HG03066 (cell line): ENCODE results near the gene RNU6-9.
"Not testable (repeated sequence)": the region's sequence is repeated elsewhere in the genome, so short reads cannot be mapped to it uniquely, and the experiment has no call there.

Experiments
- ATAC-seq: cut with Tn5 transposase; IDR thresholded peaks from one replicate; pipeline ENCODE4 v1.9.1; 2021; ENCODE audit warnings: low read depth; ENCODE audit not compliant: unreplicated experiment

RNU6-9 gene

DNA sequence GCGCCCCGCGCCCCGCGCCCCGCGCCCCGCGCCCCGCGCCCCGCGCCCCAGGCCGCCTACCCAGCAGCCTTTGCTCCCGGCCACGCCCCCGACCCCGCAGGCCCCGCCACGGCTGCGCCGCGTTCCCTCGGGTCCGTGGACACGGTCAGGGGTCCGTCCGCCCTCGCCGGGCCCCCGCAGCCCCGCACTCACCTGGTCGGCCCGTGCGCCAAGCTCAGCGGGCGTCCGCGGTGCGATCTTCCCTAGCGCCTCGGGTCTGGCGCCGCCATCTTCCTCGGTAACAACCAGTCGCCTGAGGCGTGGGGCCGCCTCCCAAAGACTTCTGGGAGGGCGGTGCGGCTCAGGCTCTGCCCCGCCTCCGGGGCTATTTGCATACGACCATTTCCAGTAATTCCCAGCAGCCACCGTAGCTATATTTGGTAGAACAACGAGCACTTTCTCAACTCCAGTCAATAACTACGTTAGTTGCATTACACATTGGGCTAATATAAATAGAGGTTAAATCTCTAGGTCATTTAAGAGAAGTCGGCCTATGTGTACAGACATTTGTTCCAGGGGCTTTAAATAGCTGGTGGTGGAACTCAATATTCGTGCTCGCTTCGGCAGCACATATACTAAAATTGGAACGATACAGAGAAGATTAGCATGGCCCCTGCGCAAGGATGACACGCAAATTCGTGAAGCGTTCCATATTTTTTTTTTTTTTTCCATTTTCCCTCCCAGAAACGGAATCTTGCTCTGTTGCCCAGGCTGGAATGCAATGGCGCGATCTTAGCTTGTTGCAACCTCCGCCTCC, at the start of gene RNU6-9, which contains the start of gene MED16:
Gene RNU6-9 (plus strand): TSS at position 591 of the 796 bp plus-strand sequence.
Gene MED16 (minus strand): TSS at position 294 of the 796 bp plus-strand sequence. CDS start 2,056 bp downstream, outside the sequence.
- peak; percentile 76 for ATAC-seq

DNA sequence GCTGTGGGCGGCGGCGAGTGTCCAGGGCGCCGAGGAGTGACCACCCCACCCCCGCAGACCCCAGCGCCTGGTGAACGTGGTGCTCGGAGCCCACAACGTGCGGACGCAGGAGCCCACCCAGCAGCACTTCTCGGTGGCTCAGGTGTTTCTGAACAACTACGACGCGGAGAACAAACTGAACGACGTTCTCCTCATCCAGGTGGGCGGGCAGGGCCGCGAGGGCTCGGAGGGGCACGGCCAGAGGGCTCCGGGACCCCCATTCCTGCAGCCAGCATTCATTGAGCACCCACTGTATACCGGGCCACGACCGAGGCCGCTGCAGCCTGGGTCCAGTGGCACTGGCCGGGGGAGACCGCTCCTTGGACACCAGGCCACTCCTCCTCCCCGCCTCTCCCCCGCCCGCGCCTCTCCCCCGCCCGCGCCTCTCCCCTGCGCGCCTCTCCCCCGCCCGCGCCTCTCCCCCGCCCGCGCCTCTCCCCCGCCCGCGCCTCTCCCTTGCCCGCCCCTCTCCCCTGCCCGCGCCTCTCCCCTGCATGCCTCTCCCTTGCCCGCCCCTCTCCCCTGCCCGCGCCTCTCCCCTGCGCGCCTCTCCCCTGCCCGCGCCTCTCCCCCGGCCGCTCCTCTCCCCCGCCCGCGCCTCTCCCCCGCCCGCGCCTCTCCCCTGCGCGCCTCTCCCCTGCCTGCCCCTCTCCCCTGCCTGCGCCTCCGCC, 49.3 kb upstream of the RNU6-9 start:
- no peak for ATAC-seq

DNA sequence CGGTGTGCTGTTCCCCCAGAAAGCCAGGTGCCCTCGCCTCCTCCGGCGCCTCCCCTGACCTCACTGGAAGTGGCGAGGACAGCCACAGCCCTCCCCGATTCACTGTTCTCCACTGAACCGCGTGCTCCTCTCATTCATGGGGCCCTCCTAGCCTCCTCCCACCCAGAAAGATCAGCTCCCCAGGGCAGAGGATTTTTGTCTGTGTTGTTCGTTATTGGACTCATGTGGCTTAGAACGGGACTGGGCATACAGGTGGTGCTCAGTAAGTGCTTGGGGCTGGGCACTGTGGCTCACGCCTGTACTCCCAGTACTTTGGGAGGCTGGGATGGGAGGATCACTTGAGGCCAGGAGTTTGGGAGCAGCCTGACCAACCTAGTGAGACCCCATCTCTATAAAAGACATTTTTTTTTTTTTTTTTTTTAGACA, 48.7 kb upstream of the RNU6-9 start:
- ATAC-seq = no peak

DNA sequence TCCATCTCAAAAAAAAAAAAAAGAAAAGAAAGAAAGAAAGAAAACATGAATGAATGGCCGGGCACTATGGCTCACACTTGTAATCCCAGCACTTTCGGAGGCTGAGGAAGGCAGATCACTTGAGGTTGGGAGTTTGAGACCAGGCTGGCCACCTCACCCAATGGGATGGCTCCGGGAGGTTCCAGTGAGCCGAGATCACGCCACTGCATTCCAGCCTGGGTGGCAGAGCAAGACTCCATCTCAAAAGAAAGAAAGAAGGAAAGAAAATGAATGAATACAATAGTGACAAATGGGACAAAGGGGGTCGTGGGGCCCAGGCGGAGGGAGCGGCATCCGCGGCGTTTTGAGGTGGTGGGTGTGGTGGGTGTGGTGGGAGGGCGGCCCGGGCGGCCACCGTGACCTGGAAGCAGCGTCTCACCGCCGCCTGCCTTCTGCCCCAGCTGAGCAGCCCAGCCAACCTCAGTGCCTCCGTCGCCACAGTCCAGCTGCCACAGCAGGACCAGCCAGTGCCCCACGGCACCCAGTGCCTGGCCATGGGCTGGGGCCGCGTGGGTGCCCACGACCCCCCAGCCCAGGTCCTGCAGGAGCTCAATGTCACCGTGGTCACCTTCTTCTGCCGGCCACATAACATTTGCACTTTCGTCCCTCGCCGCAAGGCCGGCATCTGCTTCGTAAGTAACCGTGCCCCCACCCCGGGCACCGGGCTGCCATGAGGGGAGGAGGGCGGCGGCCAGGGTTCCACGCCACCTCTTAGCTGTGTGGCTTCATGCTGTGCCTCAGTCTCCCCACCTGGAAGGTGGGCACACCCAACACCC, 47.4 kb upstream of the RNU6-9 start:
- no peak for ATAC-seq

DNA sequence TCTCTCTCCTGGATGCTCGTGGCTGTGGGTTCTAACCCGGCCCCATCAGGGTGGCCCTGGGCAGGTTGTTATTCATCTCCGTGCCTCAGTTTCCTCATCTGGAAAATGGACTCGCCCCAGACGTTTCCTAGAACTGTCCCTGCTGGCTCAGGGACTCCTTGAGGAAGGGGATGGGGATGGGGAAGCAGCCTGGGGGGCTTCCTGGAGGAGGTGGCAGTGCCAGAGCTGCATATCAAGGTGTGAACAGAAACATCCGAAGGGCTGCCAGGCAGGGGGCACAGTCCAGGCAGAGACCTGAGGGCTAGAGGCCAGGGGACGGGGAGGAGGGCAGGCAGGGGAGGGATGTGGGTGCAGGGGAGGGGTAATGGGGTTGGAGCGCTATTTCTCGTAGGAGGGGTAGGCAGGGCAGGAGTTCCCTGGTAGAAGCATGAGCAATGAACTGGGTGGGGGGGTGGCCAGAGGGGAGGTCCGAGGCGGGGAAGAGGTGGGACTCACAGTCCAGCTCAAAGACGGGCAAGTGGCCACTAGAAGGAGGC, 44.8 kb upstream of the RNU6-9 start:
- no peak for ATAC-seq

DNA sequence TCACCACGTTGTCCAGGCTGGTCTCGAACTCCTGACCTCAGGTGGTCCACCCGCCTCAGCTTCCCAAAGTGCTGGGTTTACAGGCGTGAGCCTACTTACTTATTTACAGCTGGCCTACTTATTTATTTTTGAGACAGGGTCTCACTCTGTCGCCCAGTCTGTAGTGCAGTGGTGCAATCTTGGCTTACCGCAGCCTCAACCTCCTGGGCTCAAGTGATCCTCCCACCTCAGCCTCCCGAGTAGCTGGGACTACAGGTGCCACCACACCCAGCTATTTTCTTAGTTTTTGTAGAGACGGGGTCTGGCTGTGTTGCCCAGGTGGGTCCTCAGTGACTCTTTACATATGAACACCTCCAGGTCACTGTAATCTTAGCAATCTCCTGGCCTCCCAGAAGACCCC, 44.1 kb upstream of the RNU6-9 start:
- ATAC-seq = not testable (repeated sequence)

DNA sequence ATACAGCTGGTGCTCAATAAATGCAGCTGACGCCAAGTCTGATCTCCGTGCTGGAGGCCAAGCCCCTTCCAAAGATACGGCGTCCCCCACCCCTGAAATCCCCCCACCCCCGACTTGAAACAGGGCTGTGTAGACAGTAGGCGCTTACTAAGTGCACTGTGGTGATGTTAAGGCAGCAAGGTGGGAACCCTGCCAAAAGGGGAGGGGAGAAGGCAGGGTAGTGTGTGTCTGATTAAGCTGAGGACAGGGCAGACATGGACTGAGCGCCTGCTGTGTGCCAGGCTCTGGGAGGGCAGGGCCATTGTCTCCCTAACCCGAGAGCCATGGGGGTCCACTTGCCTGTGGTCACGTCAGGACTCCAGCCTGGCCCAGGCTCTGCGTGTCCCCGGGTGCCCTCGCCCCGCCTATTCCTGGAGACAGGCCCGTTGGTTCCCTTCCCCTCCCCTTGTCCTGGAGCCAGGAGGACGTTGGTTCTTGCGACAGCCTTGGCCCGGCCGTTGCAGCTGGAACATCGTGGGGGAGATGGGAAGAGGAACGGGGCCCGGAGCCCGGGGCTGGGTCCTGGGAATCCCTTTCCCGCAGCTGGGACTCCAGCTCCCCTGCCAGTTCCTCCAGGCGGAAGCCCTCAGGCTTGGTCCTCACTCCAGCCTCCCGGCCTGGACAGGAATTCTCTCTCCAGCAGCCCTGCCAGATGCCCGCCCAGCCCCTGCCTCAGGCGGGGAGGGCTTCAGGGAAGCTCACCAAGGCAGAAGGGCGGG, 42.9 kb upstream of the RNU6-9 start:
- no peak for ATAC-seq

DNA sequence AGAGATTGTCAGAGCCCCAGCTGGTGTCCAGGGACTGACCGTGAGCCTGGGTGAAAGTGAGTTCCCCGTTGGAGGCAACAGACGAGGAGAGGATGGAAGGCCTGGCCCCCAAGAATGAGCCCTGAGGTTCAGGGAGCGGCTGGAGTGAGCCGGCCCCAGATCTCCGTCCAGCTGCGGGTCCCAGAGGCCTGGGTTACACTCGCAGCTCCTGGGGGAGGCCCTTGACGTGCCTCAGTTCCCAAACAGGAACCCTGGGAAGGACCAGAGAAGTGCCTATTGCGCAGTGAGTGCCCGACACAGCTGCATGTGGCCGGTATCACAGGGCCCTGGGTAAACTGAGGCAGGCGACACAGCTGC, 42.3 kb upstream of the RNU6-9 start:
- ATAC-seq = no peak

DNA sequence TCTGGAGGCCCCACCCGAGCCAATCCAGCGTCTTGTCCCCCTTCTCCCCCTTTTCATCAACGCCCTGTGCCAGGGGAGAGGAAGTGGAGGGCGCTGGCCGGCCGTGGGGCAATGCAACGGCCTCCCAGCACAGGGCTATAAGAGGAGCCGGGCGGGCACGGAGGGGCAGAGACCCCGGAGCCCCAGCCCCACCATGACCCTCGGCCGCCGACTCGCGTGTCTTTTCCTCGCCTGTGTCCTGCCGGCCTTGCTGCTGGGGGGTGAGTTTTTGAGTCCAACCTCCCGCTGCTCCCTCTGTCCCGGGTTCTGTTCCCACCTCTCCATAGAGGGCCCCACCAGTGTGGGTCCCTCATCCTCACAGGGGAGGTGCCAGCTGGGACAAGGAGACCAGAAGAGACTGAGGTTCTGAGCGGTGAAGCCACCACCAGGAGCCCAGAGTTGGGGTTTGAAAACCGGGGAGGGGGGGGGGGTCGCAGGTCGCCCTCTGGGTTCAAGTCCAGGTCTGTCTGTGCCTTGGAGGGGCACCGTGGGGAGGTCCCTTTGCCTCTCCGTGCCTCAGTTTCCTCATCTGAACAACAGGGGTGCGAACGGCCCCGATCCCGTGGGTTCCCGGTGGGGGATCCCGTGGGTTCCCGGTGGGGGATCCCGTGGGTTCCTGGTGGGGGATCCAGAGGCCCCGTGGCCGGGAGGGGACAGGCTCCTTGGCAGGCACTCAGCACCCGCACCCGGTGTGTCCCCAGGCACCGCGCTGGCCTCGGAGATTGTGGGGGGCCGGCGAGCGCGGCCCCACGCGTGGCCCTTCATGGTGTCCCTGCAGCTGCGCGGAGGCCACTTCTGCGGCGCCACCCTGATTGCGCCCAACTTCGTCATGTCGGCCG, 40.9 kb upstream of the RNU6-9 start, which contains the start of gene ELANE:
Gene ELANE (plus strand): TSS at position 168 of the 878 bp plus-strand sequence. CDS start 26 bp downstream, at position 194.
- no peak for ATAC-seq

DNA sequence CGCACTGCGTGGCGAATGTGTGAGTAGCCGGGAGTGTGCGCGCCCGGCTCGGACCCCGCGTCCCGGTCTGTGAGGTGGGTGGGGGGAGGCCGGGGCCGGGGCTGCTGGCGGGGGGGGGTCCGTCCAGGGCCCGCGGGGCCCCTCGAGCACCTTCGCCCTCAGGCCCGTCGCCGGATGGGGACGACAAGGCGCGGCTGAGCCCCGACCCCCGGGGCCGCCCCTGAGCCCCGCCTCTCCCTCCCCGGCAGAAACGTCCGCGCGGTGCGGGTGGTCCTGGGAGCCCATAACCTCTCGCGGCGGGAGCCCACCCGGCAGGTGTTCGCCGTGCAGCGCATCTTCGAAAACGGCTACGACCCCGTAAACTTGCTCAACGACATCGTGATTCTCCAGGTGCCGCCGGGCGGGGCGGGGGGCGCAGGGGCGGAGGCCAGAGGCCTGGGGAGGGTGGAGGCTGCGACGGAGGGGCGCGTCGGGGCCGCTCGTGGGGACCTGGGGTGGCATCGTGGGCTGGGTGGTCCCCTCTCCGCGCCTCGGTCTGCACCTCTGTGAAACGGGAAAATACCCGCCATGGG, 40.2 kb upstream of the RNU6-9 start:
- ATAC-seq = no peak

DNA sequence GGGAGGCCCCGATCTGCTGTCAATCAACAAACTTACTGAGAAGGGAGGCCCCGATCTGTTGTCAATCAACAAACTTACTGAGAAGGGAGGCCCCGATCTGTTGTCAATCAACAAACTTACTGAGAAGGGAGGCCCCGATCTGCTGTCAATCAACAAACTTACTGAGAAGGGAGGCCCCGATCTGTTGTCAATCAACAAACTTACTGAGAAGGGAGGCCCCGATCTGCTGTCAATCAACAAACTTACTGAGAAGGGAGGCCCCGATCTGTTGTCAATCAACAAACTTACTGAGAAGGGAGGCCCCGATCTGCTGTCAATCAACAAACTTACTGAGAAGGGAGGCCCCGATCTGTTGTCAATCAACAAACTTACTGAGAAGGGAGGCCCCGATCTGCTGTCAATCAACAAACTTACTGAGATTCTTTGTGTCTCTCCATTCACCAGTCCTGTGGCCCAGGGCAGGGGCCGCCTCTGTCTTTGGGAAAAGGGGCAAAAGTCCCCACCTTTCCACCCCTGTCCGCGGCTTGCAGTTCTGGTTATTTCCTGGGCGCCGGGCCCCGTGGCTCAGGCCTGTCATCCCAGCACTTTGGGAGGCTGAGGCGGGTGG, 39.6 kb upstream of the RNU6-9 start:
- ATAC-seq = not testable (repeated sequence)

DNA sequence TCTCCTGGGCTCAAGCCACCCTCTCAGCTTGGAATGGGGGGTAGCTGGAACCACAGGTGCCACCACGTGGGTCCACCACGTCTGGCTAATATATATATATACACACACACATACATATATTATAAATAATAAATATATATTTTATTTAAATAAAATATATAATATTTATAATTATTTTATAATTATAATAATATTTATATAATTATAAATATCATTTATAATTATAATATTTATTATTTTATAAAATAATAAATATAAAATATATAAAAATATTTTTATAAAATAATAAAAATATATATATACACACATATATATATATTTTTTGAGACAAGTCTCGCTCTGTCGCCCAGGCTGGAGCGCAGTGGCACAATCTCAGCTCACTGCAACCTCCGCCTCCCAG, 38.7 kb upstream of the RNU6-9 start:
- no peak for ATAC-seq

DNA sequence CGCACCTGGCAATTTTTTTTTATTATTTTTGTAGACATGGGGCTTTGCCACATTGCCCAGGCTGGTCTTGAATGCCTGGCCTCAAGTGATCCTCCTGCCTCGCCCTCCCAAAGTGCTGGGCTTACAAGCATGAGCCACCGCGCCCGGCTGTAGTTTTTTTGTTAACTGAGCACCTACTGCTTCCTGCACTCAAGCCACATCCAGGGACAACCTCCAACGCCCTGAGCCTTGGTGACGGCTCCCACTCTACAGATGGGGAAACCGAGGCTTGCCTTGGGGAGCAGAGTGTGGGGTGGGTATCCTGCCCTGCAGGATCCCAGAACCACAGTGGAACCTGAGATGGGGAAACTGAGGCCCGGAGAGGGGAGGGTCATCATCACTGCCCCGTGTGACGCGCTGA, 38.1 kb upstream of the RNU6-9 start:
- ATAC-seq = no peak

DNA sequence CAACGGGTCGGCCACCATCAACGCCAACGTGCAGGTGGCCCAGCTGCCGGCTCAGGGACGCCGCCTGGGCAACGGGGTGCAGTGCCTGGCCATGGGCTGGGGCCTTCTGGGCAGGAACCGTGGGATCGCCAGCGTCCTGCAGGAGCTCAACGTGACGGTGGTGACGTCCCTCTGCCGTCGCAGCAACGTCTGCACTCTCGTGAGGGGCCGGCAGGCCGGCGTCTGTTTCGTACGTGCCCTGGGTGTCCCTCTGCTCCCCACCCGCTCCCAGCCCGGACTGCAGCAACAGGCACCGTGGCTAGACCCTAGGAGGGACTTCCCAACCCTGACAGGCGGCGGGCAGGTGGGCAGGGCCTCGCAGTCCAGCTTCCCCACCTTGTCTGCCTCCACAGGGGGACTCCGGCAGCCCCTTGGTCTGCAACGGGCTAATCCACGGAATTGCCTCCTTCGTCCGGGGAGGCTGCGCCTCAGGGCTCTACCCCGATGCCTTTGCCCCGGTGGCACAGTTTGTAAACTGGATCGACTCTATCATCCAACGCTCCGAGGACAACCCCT, 37.6 kb upstream of the RNU6-9 start:
- ATAC-seq = no peak

DNA sequence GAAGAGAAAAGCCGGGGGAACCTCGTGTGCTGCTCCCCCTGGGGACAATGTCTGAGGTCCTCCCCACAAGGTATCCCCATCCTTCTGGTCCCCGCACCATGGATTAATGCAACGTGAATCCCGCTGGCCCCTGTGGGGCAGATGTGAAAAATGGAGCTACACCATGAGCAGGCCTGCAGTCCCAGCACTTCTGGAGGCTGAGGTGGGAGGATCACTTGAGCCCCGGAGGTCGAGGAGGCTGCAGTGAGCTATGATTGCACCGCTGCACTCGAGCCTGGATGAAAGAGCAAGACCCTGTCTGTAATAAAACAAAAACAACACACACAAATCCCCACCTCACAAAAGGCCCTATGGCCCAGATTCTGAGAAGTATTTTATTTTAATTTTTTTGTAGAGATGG, 35.0 kb upstream of the RNU6-9 start:
- ATAC-seq = no peak

DNA sequence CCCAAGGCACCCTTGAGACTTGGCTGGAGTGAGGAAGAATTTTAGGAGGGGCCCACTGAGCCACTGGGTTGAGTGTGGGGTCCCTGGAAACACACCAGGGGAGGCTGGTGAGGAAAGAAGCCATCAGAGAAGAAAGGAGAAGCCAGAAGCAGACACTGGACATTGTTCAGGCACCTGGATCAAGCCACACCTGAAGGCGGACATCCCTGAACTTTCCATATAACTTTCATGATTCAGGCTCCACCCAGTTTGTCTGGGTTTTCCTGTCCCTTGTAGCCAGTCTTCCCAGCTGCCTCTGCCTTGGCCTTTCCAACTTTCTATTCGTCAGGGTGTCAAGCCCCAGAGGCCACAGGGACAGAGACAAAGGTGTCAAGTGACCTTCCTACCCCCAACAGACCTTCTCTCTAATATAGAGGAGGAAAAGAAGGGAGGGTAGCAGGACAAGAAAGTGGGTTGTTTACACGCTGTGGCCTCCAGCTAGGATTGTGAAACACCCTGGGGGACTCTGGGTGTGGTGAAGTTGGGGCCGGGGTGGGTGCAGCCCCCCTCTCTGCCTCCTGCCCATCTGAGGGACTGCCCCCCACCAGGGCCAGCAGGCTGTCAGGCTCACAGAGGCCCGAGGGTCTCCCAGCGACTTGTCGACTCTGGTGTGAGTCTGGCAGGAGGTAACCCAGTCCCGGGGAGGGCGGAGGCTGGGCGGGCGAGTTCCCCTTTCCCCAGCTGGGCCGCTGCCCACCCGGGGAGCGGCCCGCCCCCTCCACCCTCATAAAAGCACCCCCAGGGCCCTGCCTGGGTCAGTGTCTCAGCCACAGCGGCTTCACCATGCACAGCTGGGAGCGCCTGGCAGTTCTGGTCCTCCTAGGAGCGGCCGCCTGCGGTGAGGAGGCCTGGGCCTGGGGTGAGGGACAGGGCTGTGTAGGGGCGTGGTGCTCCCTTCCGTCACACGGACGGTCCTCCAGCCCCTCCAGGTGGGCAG, 34.1 kb upstream of the RNU6-9 start, which contains the start of gene CFD:
Gene CFD (plus strand): TSS at position 797 of the 976 bp plus-strand sequence. CDS start 26 bp downstream, at position 823.
- no peak for ATAC-seq
